ENCODE data around the gene TALDO1. TPM values are rescaled to one million over a fixed set of nuclear protein-coding genes. Genes with fewer than 3 reads are reported as not detected.

The TALDO1 gene
- total RNA-seq, 1 experiment from 2014 or later, result 314 TPM

- ChIA-PET POLR2A (interaction anchor here (0.8 kb wide), 1 partner anchor 9 kb away, joined by 5 read pairs; the partner anchor contains the start of gene TMEM80), CTCF (interaction anchor here (0.6 to 3.8 kb wide), 7 partner anchors 9 to 45 kb away, joined by 3 to 38 read pairs (median 3); partner anchors contain the start of genes DEAF1 and TMEM80)
- Mint-ChIP-seq H3K9me3 (no peaks in the 10 kb centered on the region), H3K36me3 (0 out of 2 replicates have a peak, but pooled peaks cover 3% of the 10 kb centered on the region), H3K4me3 (peak overlapping the region; percentile 65), H3K27me3 (ENCODE audit: low read depth) (no peaks in the 10 kb centered on the region), H3K4me1 (peaks cover 19% of the 10 kb centered on the region), H3K27ac (peak overlapping the region; percentile 53; the same call in 1 of the 2 replicates)
- TF ChIP-seq OVOL2 (CRISPR knock-in tag; IDR thresholded peaks at IDR 0.05; ENCODE audit: borderline replicate concordance) (no peak), ZNF416 (CRISPR knock-in tag; IDR thresholded peaks at IDR 0.05) (0 out of 2 replicates have a peak, but pooled peaks have one; percentile 33), SMAD4 (CRISPR knock-in tag; IDR thresholded peaks at IDR 0.05) (no peak), ETV6 (CRISPR knock-in tag; IDR thresholded peaks at IDR 0.05) (no peak), GABPB1 (CRISPR knock-in tag; IDR thresholded peaks at IDR 0.05) (0 out of 2 replicates have a peak, but pooled peaks have one; percentile 18), PRDM15 (CRISPR knock-in tag; IDR thresholded peaks at IDR 0.05) (no peak), ZNF423 (CRISPR knock-in tag; IDR thresholded peaks at IDR 0.05) (no peak)
- TF ChIP-seq, protein P1, sequence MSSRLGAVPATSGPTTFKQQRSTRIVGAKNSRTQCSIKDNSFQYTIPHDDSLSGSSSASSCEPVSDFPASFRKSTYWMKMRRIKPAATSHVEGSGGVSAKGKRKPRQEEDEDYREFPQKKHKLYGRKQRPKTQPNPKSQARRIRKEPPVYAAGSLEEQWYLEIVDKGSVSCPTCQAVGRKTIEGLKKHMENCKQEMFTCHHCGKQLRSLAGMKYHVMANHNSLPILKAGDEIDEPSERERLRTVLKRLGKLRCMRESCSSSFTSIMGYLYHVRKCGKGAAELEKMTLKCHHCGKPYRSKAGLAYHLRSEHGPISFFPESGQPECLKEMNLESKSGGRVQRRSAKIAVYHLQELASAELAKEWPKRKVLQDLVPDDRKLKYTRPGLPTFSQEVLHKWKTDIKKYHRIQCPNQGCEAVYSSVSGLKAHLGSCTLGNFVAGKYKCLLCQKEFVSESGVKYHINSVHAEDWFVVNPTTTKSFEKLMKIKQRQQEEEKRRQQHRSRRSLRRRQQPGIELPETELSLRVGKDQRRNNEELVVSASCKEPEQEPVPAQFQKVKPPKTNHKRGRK (CRISPR knock-in tag; IDR thresholded peaks at IDR 0.05; ENCODE audit: borderline replicate concordance), result no peak
- no peak for DNase-seq (ENCODE audit: low spot score)
- peak; percentile 8 for ATAC-seq
These were observed 42.3 kb upstream of the TALDO1 start for GRCh38 chr11:704781-705645.

DNA sequence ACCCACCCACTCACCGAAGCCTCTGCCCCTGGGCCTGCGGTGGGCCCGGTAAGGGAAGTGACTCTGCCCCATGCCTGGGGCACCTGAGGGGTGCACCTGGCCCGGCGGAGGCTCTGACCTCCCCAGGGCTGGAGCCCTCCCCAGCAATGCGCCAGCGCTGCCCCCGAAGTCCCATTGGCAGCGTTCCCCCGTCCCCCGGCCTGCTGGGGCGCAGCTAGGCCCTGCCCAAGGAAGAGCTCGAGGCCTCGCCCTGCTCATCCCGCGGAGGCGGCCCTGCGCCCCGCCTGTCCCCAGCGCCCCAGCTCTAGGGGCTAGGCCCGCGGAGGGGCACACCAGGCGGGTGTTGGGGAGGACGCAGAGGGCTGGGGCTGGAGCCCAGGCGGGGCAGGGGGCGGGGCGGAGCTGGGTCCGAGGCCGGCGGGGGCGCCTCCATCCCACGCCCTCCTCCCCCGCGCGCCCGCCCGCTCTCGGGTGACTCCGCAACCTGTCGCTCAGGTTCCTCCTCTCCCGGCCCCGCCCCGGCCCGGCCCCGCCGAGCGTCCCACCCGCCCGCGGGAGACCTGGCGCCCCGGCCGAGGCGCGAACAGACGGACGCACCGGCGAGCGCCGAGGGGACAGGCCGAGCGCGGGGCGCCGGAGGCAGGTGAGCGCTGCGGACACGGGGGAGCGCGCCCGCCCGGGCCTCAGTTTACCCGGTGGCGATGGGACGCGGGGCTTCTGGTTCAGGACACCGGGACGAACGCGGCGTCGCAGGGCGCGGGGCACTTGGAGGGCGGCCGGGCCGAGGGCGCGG lies 41.4 kb upstream of the TALDO1 start, which contains the start of gene EPS8L2:
TSS of gene EPS8L2 (plus strand) at position 586 of the 793 bp plus-strand sequence. CDS start 3,177 bp downstream, outside the sequence.
- DNase-seq (ENCODE audit: low spot score) (peak; percentile 50), ATAC-seq (peak; percentile 40)
- no peaks in the 10 kb centered on the region for H3K36me3 Mint-ChIP-seq
- CTCF ChIA-PET, result interaction anchor here (0.6 to 3.8 kb wide), 8 partner anchors 10 to 45 kb away, joined by 3 to 38 read pairs (median 4); partner anchors contain the start of genes DEAF1 and TMEM80
- no peaks in the 10 kb centered on the region for H3K27me3 Mint-ChIP-seq (ENCODE audit: low read depth)
- POLR2A ChIA-PET, result interaction anchor here (1.2 kb wide), 1 partner anchor 57 kb away, joined by 4 read pairs; no protein-coding TSS in a partner anchor
- H3K9me3 Mint-ChIP-seq, result no peaks in the 10 kb centered on the region
- H3K27ac Mint-ChIP-seq, result peak within 1 kb of the TSS; percentile 53; the same call in 1 of the 2 replicates
- peak within 1 kb of the TSS; percentile 65 for H3K4me3 Mint-ChIP-seq
- H3K4me1 Mint-ChIP-seq, result peaks cover 25% of the 10 kb centered on the region
- TF ChIP-seq, protein P2, sequence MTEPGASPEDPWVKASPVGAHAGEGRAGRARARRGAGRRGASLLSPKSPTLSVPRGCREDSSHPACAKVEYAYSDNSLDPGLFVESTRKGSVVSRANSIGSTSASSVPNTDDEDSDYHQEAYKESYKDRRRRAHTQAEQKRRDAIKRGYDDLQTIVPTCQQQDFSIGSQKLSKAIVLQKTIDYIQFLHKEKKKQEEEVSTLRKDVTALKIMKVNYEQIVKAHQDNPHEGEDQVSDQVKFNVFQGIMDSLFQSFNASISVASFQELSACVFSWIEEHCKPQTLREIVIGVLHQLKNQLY (CRISPR knock-in tag; IDR thresholded peaks at IDR 0.05), result no peak
- TF ChIP-seq ZNF138 (CRISPR knock-in tag; conservative IDR thresholded peaks at IDR 0.05) (0 out of 2 replicates have a peak, but pooled peaks have one; percentile 32), SP1 (CRISPR knock-in tag; conservative IDR thresholded peaks at IDR 0.05) (0 out of 2 replicates have a peak, but pooled peaks have one; percentile 19), FOXP1 (CRISPR knock-in tag; IDR thresholded peaks at IDR 0.05; ENCODE audit: borderline replicate concordance) (peak; percentile 14; the same call in 1 of the 2 replicates), EMX1 (CRISPR knock-in tag; IDR thresholded peaks at IDR 0.05) (no peak)
- TF ChIP-seq, protein P3, sequence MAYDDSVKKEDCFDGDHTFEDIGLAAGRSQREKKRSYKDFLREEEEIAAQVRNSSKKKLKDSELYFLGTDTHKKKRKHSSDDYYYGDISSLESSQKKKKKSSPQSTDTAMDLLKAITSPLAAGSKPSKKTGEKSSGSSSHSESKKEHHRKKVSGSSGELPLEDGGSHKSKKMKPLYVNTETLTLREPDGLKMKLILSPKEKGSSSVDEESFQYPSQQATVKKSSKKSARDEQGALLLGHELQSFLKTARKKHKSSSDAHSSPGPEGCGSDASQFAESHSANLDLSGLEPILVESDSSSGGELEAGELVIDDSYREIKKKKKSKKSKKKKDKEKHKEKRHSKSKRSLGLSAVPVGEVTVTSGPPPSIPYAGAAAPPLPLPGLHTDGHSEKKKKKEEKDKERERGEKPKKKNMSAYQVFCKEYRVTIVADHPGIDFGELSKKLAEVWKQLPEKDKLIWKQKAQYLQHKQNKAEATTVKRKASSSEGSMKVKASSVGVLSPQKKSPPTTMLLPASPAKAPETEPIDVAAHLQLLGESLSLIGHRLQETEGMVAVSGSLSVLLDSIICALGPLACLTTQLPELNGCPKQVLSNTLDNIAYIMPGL (CRISPR knock-in tag; IDR thresholded peaks at IDR 0.05), result 0 out of 2 replicates have a peak, but pooled peaks have one; percentile 42

Data from WTC11 (cell line).